ENCODE measurements around the gene NFKBIB. TPM values are rescaled to one million over a fixed set of nuclear protein-coding genes. Genes with fewer than 3 reads are reported as not detected.
"Not testable (repeated sequence)": the region's sequence is repeated elsewhere in the genome, so short reads cannot be mapped to it uniquely, and the experiment has no call there.

NFKBIB gene
- total RNA-seq, 1 donor from 2014 or later: 23.1 TPM

DNA sequence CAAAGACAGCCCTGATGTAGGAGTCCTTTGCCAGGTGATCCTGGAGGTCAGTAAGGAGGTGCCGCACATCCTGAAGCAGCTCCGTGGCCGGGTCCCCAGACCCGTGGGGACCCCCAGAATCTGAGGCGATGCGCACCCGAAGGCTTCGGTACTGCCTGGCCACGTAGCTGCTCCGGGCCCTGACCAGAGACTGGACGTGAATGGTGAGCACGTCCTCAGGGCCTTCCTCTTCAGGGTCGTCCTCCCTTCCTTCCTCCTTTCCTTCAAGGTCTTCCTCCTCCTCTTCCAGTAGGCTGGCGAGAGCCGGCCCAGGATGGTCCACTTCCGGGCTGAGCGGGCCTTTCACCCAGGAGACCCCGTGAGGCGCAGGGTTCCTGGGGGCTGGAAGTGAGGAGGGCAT, 29.2 kb upstream of the NFKBIB start:
- intact Hi-C loops (cut with DNase I): no loop called here
- peak overlapping the region; percentile 60 for H3K4me3 ChIP-seq
- no peak for DNase-seq
- no peaks in the 10 kb centered on the region for H3K36me3 ChIP-seq
- peak; percentile 1 to 2 for ATAC-seq
- TF ChIP-seq, protein P1, sequence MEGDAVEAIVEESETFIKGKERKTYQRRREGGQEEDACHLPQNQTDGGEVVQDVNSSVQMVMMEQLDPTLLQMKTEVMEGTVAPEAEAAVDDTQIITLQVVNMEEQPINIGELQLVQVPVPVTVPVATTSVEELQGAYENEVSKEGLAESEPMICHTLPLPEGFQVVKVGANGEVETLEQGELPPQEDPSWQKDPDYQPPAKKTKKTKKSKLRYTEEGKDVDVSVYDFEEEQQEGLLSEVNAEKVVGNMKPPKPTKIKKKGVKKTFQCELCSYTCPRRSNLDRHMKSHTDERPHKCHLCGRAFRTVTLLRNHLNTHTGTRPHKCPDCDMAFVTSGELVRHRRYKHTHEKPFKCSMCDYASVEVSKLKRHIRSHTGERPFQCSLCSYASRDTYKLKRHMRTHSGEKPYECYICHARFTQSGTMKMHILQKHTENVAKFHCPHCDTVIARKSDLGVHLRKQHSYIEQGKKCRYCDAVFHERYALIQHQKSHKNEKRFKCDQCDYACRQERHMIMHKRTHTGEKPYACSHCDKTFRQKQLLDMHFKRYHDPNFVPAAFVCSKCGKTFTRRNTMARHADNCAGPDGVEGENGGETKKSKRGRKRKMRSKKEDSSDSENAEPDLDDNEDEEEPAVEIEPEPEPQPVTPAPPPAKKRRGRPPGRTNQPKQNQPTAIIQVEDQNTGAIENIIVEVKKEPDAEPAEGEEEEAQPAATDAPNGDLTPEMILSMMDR (IDR thresholded peaks at IDR 0.05): no peak
- no peaks in the 10 kb centered on the region for H3K9me3 ChIP-seq
- peaks cover 18% of the 10 kb centered on the region for H3K4me1 ChIP-seq
- H3K27me3 ChIP-seq (ENCODE audit: low read depth): no peaks in the 10 kb centered on the region
- peak overlapping the region; percentile 65 for H3K27ac ChIP-seq

DNA sequence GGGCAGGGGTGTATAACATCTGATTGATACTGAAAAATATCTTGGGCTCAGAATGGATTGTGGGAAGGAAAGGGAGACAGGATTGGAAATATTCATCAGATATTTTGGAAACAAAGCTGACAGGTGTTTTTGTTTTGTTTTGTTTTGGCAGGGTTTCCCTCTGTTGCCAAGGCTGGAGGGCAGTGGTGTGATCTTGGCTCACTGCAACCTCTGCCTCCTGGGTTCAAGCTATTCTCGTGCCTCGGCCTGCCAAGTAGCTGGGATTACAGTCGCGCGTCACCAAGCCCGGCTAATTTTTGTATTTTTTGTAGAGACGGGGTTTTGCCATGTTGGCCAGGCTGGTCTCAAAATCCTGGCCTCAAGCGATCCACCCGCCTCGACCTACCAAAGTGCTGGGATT, 26.4 kb upstream of the NFKBIB start:
- peaks cover 33% of the 10 kb centered on the region for H3K4me1 ChIP-seq
- H3K27ac ChIP-seq; H3K27me3 ChIP-seq (ENCODE audit: low read depth); H3K36me3 ChIP-seq; intact Hi-C loops (cut with DNase I); ATAC-seq; H3K9me3 ChIP-seq; DNase-seq; H3K4me3 ChIP-seq: not testable (repeated sequence)

DNA sequence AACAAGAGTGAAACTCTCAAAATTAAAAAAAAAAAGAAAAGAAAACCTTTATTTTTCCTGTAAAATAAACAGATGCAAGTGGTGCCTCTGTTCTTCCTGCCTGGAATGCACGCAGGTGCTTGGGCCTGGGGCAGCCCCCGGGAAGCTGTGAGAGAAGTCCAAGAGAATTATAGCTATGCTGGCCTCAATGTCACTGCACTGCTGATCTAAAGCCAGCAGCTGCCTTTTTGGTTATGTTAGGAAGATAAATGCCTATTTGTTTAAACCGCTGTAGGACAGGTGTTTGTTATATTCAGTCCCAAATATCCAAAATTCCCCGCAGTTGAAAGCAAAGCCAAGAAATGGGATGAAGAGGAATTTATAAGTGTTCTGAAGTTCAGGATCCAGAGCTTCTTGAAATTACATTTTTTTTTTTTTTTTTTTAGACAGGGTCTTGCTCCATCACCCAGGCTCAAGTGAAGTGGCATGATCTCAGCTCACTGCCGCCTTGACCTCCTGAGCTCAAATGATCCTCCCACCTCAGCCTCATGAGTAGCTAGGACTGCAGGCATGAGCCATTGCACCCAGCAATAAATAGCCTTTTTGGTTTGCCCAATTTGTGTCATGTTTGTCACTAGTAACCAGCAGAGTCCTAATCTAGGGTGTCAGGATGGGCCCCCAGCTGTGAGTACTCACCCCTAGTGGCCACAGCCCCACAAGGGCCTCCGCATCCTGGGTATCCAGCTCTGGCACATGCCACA, 23.9 kb upstream of the NFKBIB start:
- Histone ChIP-seq H3K9me3 (no peaks in the 10 kb centered on the region), H3K4me3 (no peak overlapping the region), H3K27ac (no peak overlapping the region), H3K36me3 (peaks cover 18% of the 10 kb centered on the region), H3K27me3 (ENCODE audit: low read depth) (no peaks in the 10 kb centered on the region), H3K4me1 (peaks cover 19% of the 10 kb centered on the region)
- ATAC-seq (no peak), DNase-seq (no peak)
- TF ChIP-seq, protein P1 (IDR thresholded peaks at IDR 0.05): no peak
- intact Hi-C loops (cut with DNase I): no loop called here

DNA sequence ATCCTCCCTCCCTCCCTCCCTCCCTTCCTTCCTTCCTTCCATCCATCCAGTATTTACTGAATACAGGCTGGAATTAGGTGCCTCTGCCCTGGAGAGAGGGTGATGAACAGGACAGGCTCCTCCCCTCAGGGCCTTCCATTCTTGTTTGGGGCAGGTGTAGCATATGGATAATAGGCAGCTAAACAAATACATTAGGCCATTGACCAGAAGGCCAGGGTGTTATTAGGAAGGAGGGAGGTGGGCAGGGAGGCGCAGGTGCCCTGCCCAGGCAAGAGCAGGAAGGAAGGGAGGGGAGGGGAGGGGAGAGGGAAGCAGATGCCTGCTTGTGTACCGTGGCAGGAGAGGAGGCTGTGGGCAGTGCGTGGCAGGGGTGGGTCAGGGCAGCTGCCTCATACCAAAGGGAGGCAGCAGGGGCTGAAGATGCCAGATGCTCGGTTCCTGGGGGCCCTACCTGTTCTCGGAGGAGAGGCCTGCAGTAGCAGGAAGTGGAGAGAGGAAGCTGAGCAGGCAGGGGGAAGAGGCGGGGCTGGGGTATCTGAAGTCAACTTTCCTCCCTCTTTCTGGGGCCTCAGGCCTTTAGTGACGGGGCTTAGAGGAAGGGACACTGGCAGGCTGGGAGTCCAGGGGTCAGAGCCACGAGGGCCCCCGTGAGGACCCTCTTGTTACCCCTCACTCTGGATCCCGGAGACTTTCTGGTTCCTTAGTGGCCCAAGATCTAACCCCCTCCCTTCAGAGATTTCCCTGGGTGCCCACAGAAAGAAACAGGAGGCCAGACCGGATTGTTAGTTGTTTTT, 21.8 kb upstream of the NFKBIB start, which contains the start of gene RINL:
TSS of gene RINL (minus strand) at position 495 of the 794 bp plus-strand sequence. CDS start 1,533 bp downstream, outside the sequence.
- DNase-seq (peak; percentile 73), ATAC-seq (peak; percentile 76 to 78)
- H3K27ac ChIP-seq: peak within 1 kb of the TSS; percentile 75
- TF ChIP-seq, protein P1 (IDR thresholded peaks at IDR 0.05): no peak
- no peaks in the 10 kb centered on the region for H3K27me3 ChIP-seq (ENCODE audit: low read depth)
- intact Hi-C loops (cut with DNase I): no loop called here
- H3K9me3 ChIP-seq: no peaks in the 10 kb centered on the region
- peaks cover 19% of the 10 kb centered on the region for H3K4me1 ChIP-seq
- peak within 1 kb of the TSS; percentile 36 for H3K4me3 ChIP-seq
- H3K36me3 ChIP-seq: peaks cover 39% of the 10 kb centered on the region

DNA sequence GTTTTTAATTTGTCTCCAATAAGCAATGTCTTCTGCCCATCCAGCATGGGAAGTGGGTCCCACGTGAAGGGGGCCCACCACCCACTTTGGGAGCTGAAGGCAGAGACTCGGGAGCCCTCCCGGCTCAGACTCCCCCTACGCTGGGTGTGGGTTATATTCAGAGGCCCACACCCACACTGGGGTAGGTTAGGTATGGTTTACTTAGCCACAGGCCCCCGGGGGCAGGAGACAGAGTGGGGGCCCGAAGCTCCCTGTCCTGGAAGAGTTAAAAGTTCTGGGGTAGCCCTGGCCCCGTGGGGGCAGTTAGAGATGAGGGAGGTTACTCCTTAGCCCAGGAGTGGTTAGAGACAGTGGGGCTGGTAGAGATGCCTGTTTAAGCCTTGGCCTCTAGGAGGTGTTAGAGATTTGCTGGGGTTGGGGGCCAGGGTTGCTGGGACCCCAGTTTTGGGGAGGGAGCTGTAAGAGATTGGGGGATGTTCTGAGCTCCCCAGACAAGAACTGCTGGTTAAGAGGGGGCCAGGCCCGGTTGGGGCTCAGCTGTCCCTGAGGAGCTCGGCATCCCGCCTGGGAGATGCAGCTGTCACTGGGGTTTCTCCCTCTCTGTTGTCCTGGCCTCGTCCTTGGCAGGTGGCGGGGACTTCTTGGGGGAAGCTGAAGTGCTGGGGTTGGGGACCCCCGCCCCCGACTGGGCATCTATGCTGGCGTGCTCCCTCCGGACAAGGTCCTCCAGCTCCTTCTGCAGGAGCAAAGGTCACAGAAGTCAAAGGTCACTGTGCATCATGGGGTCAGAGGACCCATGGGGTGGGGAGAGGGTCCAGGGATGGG, 21.0 kb upstream of the NFKBIB start:
- H3K27me3 ChIP-seq (ENCODE audit: low read depth): no peaks in the 10 kb centered on the region
- peaks cover 19% of the 10 kb centered on the region for H3K4me1 ChIP-seq
- H3K27ac ChIP-seq: peak overlapping the region; percentile 75
- peaks cover 47% of the 10 kb centered on the region for H3K36me3 ChIP-seq
- peak overlapping the region; percentile 36 for H3K4me3 ChIP-seq
- TF ChIP-seq, protein P1 (IDR thresholded peaks at IDR 0.05): no peak
- DNase-seq (no peak), ATAC-seq (no peak)
- H3K9me3 ChIP-seq: no peaks in the 10 kb centered on the region
- intact Hi-C loops (cut with DNase I): no loop called here

Measured in lower lobe of right lung (tissue), 2 donors.